C4-2B (cell line): ENCODE results near the gene DVL2.

ENCODE experiments used
- H3K27ac ChIP-seq: fragments of 450-650 bp; 2 replicates; pipeline ENCODE4 v1.5.1; 2017
- CTCF ChIP-seq: fragments of 450-650 bp; conservative IDR thresholded peaks from 2 replicates; pipeline ENCODE4 v1.5.1; 2017; ENCODE audit warnings: mild to moderate bottlenecking
- ZFX ChIP-seq: fragments of 450-650 bp; IDR thresholded peaks from 2 replicates; pipeline ENCODE4 v1.6.1; 2017

The DVL2 gene

GRCh38 chr17:7208027-7208571 lies 26.2 kb downstream of the DVL2 start:
- TF ChIP-seq ZFX (no peak), CTCF (no peak)

GRCh38 chr17:7207120-7208001 lies 27.0 kb downstream of the DVL2 start:
- TF ChIP-seq ZFX = no peak
- no peak for TF ChIP-seq CTCF
- H3K27ac ChIP-seq = no peak overlapping the region

More at GRCh38 chr17:7208027-7208571, 26.2 kb downstream of the DVL2 start:
- H3K27ac ChIP-seq = no peak overlapping the region

GRCh38 chr17:7205561-7205960 lies 28.8 kb downstream of the DVL2 start:
- no peak overlapping the region for H3K27ac ChIP-seq

GRCh38 chr17:7204828-7205461 lies 29.4 kb downstream of the DVL2 start:
- TF ChIP-seq ZFX (no peak), CTCF (no peak)
- H3K27ac ChIP-seq = no peak overlapping the region

More at GRCh38 chr17:7205561-7205960, 28.8 kb downstream of the DVL2 start:
- TF ChIP-seq ZFX = no peak
- TF ChIP-seq CTCF = no peak

- no peak overlapping the region for H3K27ac ChIP-seq
- no peak for TF ChIP-seq ZFX
- TF ChIP-seq CTCF = no peak
These were observed 30.0 kb downstream of the DVL2 start for GRCh38 chr17:7204336-7204735.

- H3K27ac ChIP-seq = no peak overlapping the region
- TF ChIP-seq CTCF = no peak
- no peak for TF ChIP-seq ZFX
These were observed 30.9 kb downstream of the DVL2 start for GRCh38 chr17:7203391-7203790.
